Testis (tissue), 3 donors: ENCODE data around the gene NOS1AP. TPM values are rescaled to one million over a fixed set of nuclear protein-coding genes. Genes with fewer than 3 reads are reported as not detected.

Source experiments
- DNase-seq: peaks from one replicate; pipeline ENCODE4 v3.0.0-alpha.2; 2019
- H3K27ac ChIP-seq, 2 donors: fragments of 200-600 bp; sonication (generic); one replicate each; pipeline ENCODE4 v1.5.1; 2019
- H3K27me3 ChIP-seq: fragments of 200-600 bp; sonication (generic); one replicate; pipeline ENCODE4 v1.5.1; 2019
- H3K36me3 ChIP-seq: fragments of 200-600 bp; sonication (generic); one replicate; pipeline ENCODE4 v1.5.1; 2017; ENCODE audit warnings: low read depth; ENCODE audit errors: missing control alignments
- H3K4me1 ChIP-seq: fragments of 200-600 bp; sonication (generic); one replicate; pipeline ENCODE4 v1.5.1; 2019
- H3K4me3 ChIP-seq, 2 donors: fragments of 200-600 bp; sonication (generic); one replicate each; pipeline ENCODE4 v1.5.1; 2017 to 2019
- H3K9me3 ChIP-seq: fragments of 200-600 bp; sonication (generic); one replicate; pipeline ENCODE4 v1.5.1; 2017
- POLR2A ChIP-seq: fragments of 450-650 bp; IDR thresholded peaks from one replicate; pipeline ENCODE4 v1.6.1; 2017; ENCODE audit warnings: antibody characterized with exemption, mild to moderate bottlenecking, moderate library complexity
- WGBS, 2 donors: methylation state at CpG; one replicate each; pipeline ENCODE4 v1.1.5; 2018; 5-methylcytosine and 5-hydroxymethylcytosine counted together
- intact Hi-C: fragments of 100-400 bp; cut with DNase I; formaldehyde crosslinking; loops from one replicate; pipeline ENCODE4 v1.15.1; 2023; ENCODE audit warnings: low total_unique reads
- polyA plus RNA-seq: library from polyadenylated mRNA; stranded (reverse); fragments of 350-450 nt; fragmentation: Illumina TruSeq; extraction: RNeasy Lipid Tissue Mini Kit (QIAGEN cat#74804); gene quantifications from one replicate; pipeline ENCODE4 v1.2.3, GENCODE V29; 2014; ENCODE audit warnings: low read depth, low replicate concordance; ENCODE audit not compliant: insufficient read depth
- total RNA-seq, 2 donors: library from RNA; depleted of rRNA; stranded (reverse); fragments of >200 nt; gene quantifications; one replicate each; pipeline ENCODE4 v1.2.3, GENCODE V29; 2016
- TF ChIP-seq, protein P1 (sequence below), 3 experiments: fragments of 450-650 bp in 2 of 3; fragments of 200-600 bp in 1 of 3; sonication (generic) in 1 of 3; IDR thresholded peaks; one replicate each; pipeline ENCODE4 v1.5.1; 2016 to 2019; ENCODE audit warnings: antibody characterized with exemption in 3 of 3, mild to moderate bottlenecking in 2 of 3, moderate library complexity in 1 of 3

The NOS1AP gene
- total and polyA plus RNA-seq, 3 donors from 2014 or later = 2.1 to 5.1 (median 4.1) TPM

DNA sequence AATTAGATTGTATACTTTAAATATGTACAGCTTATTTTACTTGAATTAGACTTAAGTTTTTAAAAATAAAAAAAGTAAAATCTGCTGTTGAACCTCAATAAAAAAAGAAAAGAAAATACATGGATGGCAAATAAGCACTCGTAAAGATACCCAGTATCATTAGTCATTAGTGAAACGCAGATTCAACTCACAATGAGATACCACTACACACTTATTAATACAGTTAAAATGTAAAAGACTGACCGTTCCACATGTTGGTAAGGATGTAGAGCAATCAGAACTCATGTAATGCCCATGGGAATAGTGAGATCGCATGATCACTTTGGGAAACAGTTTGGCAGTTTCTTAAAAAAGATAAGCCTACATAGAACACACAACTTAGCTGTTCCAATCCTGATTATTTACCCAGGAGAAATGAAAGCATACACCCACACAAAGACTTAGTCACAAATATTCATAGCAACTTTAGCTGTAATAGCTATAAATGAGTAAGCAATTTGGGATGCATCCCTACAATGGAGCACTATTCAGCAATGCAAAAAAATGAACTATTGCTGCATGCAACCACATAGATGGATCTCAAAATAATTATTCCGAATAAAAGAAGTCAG lies 335.2 kb downstream of the NOS1AP start:
- no peaks in the 10 kb centered on the region for H3K27me3 ChIP-seq
- intact Hi-C loops = no loop called here
- H3K4me1 ChIP-seq = no peaks in the 10 kb centered on the region
- no peak overlapping the region for H3K27ac ChIP-seq
- TF ChIP-seq, protein P1, sequence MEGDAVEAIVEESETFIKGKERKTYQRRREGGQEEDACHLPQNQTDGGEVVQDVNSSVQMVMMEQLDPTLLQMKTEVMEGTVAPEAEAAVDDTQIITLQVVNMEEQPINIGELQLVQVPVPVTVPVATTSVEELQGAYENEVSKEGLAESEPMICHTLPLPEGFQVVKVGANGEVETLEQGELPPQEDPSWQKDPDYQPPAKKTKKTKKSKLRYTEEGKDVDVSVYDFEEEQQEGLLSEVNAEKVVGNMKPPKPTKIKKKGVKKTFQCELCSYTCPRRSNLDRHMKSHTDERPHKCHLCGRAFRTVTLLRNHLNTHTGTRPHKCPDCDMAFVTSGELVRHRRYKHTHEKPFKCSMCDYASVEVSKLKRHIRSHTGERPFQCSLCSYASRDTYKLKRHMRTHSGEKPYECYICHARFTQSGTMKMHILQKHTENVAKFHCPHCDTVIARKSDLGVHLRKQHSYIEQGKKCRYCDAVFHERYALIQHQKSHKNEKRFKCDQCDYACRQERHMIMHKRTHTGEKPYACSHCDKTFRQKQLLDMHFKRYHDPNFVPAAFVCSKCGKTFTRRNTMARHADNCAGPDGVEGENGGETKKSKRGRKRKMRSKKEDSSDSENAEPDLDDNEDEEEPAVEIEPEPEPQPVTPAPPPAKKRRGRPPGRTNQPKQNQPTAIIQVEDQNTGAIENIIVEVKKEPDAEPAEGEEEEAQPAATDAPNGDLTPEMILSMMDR (IDR thresholded peaks at IDR 0.05) = no peak
- TF ChIP-seq POLR2A = no peak
- no peak overlapping the region for H3K4me3 ChIP-seq
- WGBS, 2 donors = 65 to 74% methylated on average over 5 of the region's 5 CpGs
- DNase-seq = no peak
- no peaks in the 10 kb centered on the region for H3K36me3 ChIP-seq
- no peaks in the 10 kb centered on the region for H3K9me3 ChIP-seq

DNA sequence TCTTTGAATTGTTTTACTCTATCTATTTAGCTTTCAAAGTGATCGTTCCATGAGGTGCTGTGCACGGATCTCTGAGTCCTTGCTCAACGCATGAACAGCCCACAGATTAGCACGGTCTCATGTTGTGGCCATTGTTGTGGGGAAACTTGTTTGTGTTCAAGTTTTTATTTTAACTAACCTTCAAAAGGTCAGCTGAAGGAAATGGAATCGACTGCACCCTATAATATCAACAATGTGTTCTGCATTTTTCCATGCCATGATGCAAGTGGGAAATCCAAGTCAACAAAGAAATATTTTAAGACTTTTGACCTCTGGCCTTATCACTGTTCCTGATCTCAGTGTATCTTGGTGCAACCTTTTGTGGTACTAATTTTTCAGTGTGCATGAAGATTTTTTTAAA lies 336.3 kb downstream of the NOS1AP start:
- WGBS, 2 donors = 60 to 77% methylated on average over 5 of the region's 5 CpGs
- Histone ChIP-seq H3K4me1 (no peaks in the 10 kb centered on the region), H3K4me3 (no peak overlapping the region), H3K27me3 (no peaks in the 10 kb centered on the region), H3K36me3 (no peaks in the 10 kb centered on the region), H3K9me3 (no peaks in the 10 kb centered on the region), H3K27ac (no peak overlapping the region)
- TF ChIP-seq POLR2A = no peak
- TF ChIP-seq, protein P1 (IDR thresholded peaks at IDR 0.05) = no peak
- no peak for DNase-seq
- intact Hi-C loops = no loop called here

DNA sequence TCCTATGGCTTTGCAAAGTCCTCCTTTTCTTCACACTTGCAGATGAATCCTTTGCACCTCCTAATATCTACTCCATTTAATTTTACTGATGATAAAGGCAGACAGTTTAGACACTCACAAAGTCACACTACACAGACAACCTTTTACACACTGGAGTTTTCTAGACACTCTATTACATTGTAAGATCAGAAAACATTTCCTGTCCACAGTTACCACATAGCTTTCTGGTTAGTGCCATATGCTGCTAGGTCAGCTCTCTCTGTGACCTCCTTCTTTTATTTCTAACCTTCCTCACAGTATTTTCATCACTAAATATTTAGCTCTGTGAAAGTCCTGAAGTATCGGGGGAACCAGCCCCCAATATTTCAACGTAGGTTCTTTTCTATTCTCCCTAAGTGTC lies 337.3 kb downstream of the NOS1AP start:
- H3K4me1 ChIP-seq = no peaks in the 10 kb centered on the region
- H3K36me3 ChIP-seq = no peaks in the 10 kb centered on the region
- TF ChIP-seq POLR2A = no peak
- TF ChIP-seq, protein P1 (IDR thresholded peaks at IDR 0.05) = no peak
- no peak overlapping the region for H3K4me3 ChIP-seq
- H3K27ac ChIP-seq = no peak overlapping the region
- no peaks in the 10 kb centered on the region for H3K9me3 ChIP-seq
- intact Hi-C loops = no loop called here
- no peaks in the 10 kb centered on the region for H3K27me3 ChIP-seq
- whole genome bisulfite sequencing, 2 donors = 91 to 100% methylated on average over 2 of the region's 2 CpGs
- DNase-seq = no peak

DNA sequence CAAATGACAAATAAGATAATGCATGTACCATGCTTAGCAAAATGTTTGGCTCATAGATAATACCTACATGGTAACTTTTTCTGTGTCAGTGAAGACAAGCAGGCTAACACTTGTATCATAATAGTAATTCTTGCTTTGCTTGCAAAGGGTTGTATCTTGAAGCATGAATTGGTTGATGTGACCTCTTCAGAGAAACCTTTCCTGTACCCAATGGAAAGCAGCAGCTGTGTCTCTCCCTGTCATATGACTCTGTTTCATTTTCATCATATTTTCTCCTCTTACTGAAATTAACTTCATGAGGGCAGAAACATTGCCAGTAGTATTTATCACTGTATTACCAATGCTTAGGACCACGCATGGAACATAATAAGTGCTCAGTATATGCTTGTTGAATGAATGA lies 338.0 kb downstream of the NOS1AP start:
- Histone ChIP-seq H3K27ac (no peak overlapping the region), H3K9me3 (no peaks in the 10 kb centered on the region), H3K4me3 (no peak overlapping the region), H3K4me1 (no peaks in the 10 kb centered on the region), H3K27me3 (no peaks in the 10 kb centered on the region), H3K36me3 (no peaks in the 10 kb centered on the region)
- no peak for DNase-seq
- intact Hi-C loops = no loop called here
- 88 to 95% methylated on average over 1 of the region's 1 CpG for WGBS, 2 donors
- no peak for TF ChIP-seq POLR2A
- TF ChIP-seq, protein P1 (IDR thresholded peaks at IDR 0.05) = no peak

DNA sequence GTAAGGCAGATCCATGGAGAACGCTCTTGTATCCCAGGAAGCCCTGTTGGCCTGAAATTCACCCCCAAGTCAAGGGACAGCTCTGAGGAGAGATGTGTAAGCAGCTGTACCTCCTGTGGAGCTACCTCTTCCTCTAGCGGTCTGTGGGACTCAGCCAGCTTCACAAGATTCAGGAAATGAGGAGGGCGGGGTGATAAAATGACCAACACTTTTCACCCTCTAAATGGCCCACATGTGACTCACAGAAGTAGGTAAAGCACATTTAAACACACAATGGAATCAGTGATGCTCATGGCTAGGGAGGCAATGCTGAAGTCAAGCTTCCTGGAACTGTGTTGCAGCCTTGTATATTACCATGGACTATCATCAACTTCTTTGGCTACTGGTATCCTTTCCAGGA lies 342.5 kb downstream of the NOS1AP start, which contains the start of gene SH2D1B:
SH2D1B (minus strand) TSS at position 135 of the 400 bp plus-strand sequence; CDS start at position 15, 120 bp downstream.
- no peak for TF ChIP-seq POLR2A
- TF ChIP-seq, protein P1 (IDR thresholded peaks at IDR 0.05) = no peak
- Histone ChIP-seq H3K36me3 (no peaks in the 10 kb centered on the region), H3K27me3 (no peaks in the 10 kb centered on the region), H3K27ac (no peak within 1 kb of the TSS), H3K4me3 (no peak within 1 kb of the TSS), H3K4me1 (no peaks in the 10 kb centered on the region), H3K9me3 (no peaks in the 10 kb centered on the region)
- WGBS, 2 donors = 79 to 82% methylated on average over 3 of the region's 3 CpGs
- no peak for DNase-seq
- intact Hi-C loops = no loop called here
